ENCODE data around the gene RFESD. TPM values are rescaled to one million over a fixed set of nuclear protein-coding genes. Genes with fewer than 3 reads are reported as not detected.
"Not testable (repeated sequence)": the region's sequence is repeated elsewhere in the genome, so short reads cannot be mapped to it uniquely, and the experiment has no call there.

The RFESD gene
- polyA plus RNA-seq, 1 of the 3 experiments (the other 2 are of a cell fraction) = 1.8 TPM

GRCh38 chr5:95631255-95631958, 15.2 kb upstream of the RFESD start (continued):
- TF ChIP-seq IRF3 (IDR thresholded peaks at IDR 0.05; ENCODE audit: low read depth, low read length) = no peak

- Histone ChIP-seq H4K20me1 (ENCODE audit: insufficient read depth) (no peaks in the 10 kb centered on the region), H3K9me3 (no peaks in the 10 kb centered on the region), H3K4me2 (no peak overlapping the region), H3K79me2 (ENCODE audit: insufficient read depth) (no peaks in the 10 kb centered on the region), H3K27me3 (ENCODE audit: insufficient read depth) (no peaks in the 10 kb centered on the region), H3K9me2 (no peaks in the 10 kb centered on the region), H3K4me3 (ENCODE audit: low read depth in 2 of 2, low read length in 1 of 2) (no peak overlapping the region), H3K27ac (ENCODE audit: low read depth in 2 of 2, low read length in 1 of 2) (peak overlapping the region in 1 of 2 experiments; percentile 39; a peak in 1 of 4 replicates), H3K4me1 (ENCODE audit: control insufficient read depth in 1 of 2, insufficient read depth in 2 of 2, low read depth in 1 of 2, low read length in 1 of 2) (peaks cover 0 to 5% of the 10 kb centered on the region in 2 experiments; a peak in 1 of 4 replicates), H3K36me3 (replicated peaks in 1 of 2; ENCODE audit: control insufficient read depth in 1 of 2, insufficient read depth in 2 of 2, low read length in 1 of 2) (no peaks in the 10 kb centered on the region), H3F3A (replicated peaks; ENCODE audit: insufficient read depth) (no peaks in the 10 kb centered on the region), H2AFZ (ENCODE audit: low read depth) (peak overlapping the region; percentile 73), H3K9ac (no peak overlapping the region)
- TF ChIP-seq USF1 (IDR thresholded peaks at IDR 0.05; ENCODE audit: borderline replicate concordance, low read depth) = no peak
- peak; percentile 60 for TF ChIP-seq GABPA (IDR thresholded peaks at IDR 0.05; ENCODE audit: low read depth)
- TF ChIP-seq USF2 (IDR thresholded peaks at IDR 0.05; ENCODE audit: borderline replicate concordance, low read depth, low read length) = no peak
- no peak for TF ChIP-seq TCF12 (IDR thresholded peaks at IDR 0.05)
- TF ChIP-seq REST (IDR thresholded peaks at IDR 0.05; ENCODE audit: low read depth, low read length) = no peak
- no peak for TF ChIP-seq SMC3 (IDR thresholded peaks at IDR 0.05; ENCODE audit: low read depth, low read length)
- no peak for TF ChIP-seq MAX (IDR thresholded peaks at IDR 0.05; ENCODE audit: low read depth)
- DNase-seq = no peak
- ChIA-PET CTCF (interaction anchor here (1.1 to 2.4 kb wide), 3 partner anchors 10 to 32 kb away, joined by 7 to 14 read pairs (median 8); no protein-coding TSS in a partner anchor), POLR2A (interaction anchor here (1.0 kb wide), 1 partner anchor 10 kb away, joined by 3 read pairs; no protein-coding TSS in a partner anchor)
- WGBS (ENCODE audit: low lambda C conversion rate) = 86% methylated on average over 4 of the region's 4 CpGs
Observed at GRCh38 chr5:95631991-95632675, 14.4 kb upstream of the RFESD start.

GRCh38 chr5:95632942-95633341, 13.6 kb upstream of the RFESD start:
- CTCF ChIA-PET; H3K4me3 ChIP-seq (ENCODE audit: low read depth in 2 of 2, low read length in 1 of 2): not testable (repeated sequence)
- WGBS (ENCODE audit: low lambda C conversion rate) = 80% methylated on average over 2 of the region's 2 CpGs

More at GRCh38 chr5:95632942-95633341, 13.6 kb upstream of the RFESD start:
- H3F3A ChIP-seq (replicated peaks; ENCODE audit: insufficient read depth); H3K27ac ChIP-seq (ENCODE audit: low read depth in 2 of 2, low read length in 1 of 2); H2AFZ ChIP-seq (ENCODE audit: low read depth); DNase-seq; POLR2A ChIA-PET; H3K4me2 ChIP-seq; H3K79me2 ChIP-seq (ENCODE audit: insufficient read depth); H3K4me1 ChIP-seq (ENCODE audit: control insufficient read depth in 1 of 2, insufficient read depth in 2 of 2, low read depth in 1 of 2, low read length in 1 of 2); H3K9ac ChIP-seq; H4K20me1 ChIP-seq (ENCODE audit: insufficient read depth); H3K27me3 ChIP-seq (ENCODE audit: insufficient read depth); H3K9me3 ChIP-seq; H3K9me2 ChIP-seq; H3K36me3 ChIP-seq (replicated peaks in 1 of 2; ENCODE audit: control insufficient read depth in 1 of 2, insufficient read depth in 2 of 2, low read length in 1 of 2): not testable (repeated sequence)
